Rectal smooth muscle tissue (tissue), 1 donor: ENCODE results near the gene APOBEC4.

Experiments used
- H3K27ac ChIP-seq: one replicate; pipeline ENCODE4 v1.7.0; 2013; ENCODE audit warnings: low read depth, low read length, inconsistent platforms
- H3K27me3 ChIP-seq: one replicate; pipeline ENCODE4 v1.7.0; 2013; ENCODE audit warnings: low read length; ENCODE audit not compliant: control insufficient read depth, insufficient read depth
- H3K36me3 ChIP-seq: one replicate; pipeline ENCODE4 v1.7.0; 2013; ENCODE audit warnings: low read length; ENCODE audit not compliant: control insufficient read depth, insufficient read depth
- H3K4me1 ChIP-seq: one replicate; pipeline ENCODE4 v1.7.0; 2013; ENCODE audit warnings: low read length; ENCODE audit not compliant: control insufficient read depth, insufficient read depth
- H3K4me3 ChIP-seq: one replicate; pipeline ENCODE4 v1.7.0; 2013; ENCODE audit warnings: low read length
- H3K9ac ChIP-seq: one replicate; pipeline ENCODE4 v1.7.0; 2013; ENCODE audit warnings: low read length

Gene APOBEC4

DNA sequence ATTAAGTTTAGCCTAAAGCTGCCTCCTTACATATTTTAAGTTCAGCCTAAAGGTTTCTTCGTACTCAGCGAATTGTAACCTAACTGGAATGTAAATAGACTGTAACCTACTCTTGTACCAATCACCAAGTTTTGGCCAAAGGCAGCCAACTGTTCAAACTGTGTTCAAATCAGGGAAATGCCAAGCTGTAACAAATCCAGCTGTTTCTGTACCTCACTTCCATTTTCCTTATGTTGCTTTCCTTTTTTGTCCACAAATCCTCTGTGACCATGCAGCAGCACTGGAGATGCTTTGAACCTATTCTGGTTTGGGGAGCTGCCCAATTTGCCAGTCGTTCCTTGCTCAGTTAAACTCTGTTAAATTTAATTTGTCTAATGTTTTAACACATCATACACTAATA is 3.2 kb upstream of the APOBEC4 start:
- peaks cover 3% of the 10 kb centered on the region for H3K4me1 ChIP-seq
- no peaks in the 10 kb centered on the region for H3K27me3 ChIP-seq
- H3K36me3 ChIP-seq: no peaks in the 10 kb centered on the region
- no peak overlapping the region for H3K9ac ChIP-seq
- H3K27ac ChIP-seq: no peak overlapping the region
- no peak overlapping the region for H3K4me3 ChIP-seq

DNA sequence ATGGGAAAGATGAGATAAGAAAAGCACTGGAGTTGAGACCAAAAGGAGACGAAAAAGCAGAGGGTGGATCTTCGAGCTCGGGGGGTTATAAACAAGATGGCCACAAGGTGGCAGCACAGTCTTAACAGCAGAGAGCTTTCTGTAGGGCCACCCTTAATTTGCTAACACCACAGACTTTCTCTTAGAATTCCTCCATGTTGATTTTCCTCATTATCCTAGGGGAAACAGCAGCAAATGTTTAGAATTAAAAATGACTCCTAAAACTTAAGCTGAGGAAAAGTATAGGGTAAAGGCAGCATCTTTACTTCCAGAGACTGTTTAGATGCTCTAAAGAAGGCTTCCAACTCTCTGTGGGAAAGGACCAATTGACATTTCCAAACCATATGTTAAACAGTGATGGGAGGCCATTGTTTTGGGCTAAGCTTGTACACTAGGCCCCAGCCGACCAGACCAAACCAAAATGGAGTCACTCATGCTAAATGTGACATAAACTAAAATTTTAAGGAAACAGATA is 2.5 kb upstream of the APOBEC4 start:
- no peak overlapping the region for H3K9ac ChIP-seq
- H3K36me3 ChIP-seq: no peaks in the 10 kb centered on the region
- H3K4me1 ChIP-seq: peaks cover 3% of the 10 kb centered on the region
- H3K4me3 ChIP-seq: no peak overlapping the region
- H3K27ac ChIP-seq: no peak overlapping the region
- H3K27me3 ChIP-seq: no peaks in the 10 kb centered on the region

DNA sequence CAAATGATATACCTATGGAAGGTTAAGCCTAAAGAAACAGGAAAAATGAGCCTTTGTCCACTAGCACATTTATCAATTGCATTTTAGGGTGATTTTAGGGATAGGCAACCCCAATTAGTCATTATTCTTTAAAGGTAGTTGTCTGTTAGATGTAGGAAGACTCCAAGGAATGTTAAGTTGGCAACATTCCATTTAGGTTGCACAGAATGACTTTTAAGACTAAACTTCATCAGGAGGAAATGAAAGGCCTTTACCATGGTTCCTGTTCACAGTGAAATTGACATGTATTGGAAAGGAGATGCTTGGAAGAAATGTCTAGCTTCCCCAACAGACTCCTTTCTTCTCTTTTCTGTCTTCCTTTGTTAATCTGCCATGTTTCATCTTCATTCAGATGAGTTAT is 1.6 kb upstream of the APOBEC4 start:
- H3K27me3 ChIP-seq: no peaks in the 10 kb centered on the region
- no peak overlapping the region for H3K27ac ChIP-seq
- H3K36me3 ChIP-seq: no peaks in the 10 kb centered on the region
- H3K4me3 ChIP-seq: no peak overlapping the region
- H3K9ac ChIP-seq: no peak overlapping the region
- H3K4me1 ChIP-seq: peaks cover 3% of the 10 kb centered on the region

DNA sequence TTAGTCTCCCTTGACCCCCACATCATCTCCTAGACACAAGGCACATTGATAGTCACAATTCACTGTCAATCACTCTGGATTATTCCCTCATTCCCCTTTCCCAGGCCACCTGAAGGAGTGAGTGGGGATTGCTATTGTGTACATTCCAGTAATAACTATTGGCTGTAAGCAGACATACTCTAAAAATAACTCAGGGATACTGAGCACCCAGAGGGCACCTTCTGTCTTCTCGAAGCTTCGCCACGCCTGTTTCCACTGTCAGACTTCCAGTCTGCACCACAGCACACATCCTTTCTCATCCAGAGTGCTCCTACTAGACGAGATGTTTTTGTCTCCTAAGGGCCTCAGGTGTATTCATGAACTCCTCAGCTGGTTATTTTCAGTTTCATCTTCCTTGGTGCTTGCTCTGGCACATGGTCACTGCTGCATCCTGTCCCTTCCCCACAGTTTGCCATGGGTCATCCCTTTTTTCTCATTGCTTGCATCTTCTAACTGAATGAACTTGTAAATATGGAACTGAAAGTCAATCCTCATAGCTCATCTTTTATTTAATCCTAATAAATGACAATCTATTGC is 848 bp upstream of the APOBEC4 start:
- Histone ChIP-seq H3K4me1 (peaks cover 3% of the 10 kb centered on the region), H3K4me3 (no peak overlapping the region), H3K27me3 (no peaks in the 10 kb centered on the region), H3K27ac (no peak overlapping the region), H3K36me3 (no peaks in the 10 kb centered on the region), H3K9ac (no peak overlapping the region)

DNA sequence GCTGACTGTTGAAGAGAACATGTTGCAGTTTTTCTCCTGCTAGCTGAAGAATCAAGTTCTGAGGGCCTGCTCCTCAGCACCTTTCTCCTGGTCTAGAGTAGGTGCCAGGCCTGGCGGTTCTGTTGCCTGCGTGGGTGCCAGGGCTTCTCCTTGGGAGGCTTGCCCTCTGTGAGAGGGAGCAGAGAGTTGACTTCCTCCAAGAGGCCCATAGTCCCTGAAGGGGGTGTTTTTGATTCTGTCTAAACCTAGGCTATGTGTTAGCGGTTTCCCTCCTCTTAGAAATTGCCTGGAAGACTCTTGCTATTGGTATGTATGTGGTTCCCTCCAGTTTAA is 312 bp upstream of the APOBEC4 start:
- Histone ChIP-seq H3K4me3 (no peak overlapping the region), H3K36me3 (no peaks in the 10 kb centered on the region), H3K9ac (no peak overlapping the region), H3K27me3 (no peaks in the 10 kb centered on the region), H3K4me1 (peaks cover 3% of the 10 kb centered on the region), H3K27ac (no peak overlapping the region)

DNA sequence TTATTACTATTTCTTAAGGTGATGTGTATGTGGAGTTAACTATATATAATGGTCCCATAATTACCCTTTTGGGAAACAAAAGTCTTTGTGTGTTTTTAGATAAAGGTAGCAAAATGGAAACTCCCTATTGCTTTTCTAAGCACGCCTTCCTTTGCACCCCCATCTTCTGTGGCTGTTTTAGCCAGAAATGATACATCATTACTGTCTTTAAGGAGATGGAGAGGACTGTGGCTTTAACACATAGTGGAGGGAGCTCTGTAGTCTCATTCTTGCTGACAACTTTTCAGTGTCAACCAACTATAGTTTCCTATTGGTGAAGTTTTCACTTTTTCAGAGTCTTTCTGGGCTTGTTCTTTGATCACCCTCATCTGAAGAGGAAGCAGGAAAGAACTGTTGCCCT is 1.0 kb downstream of the APOBEC4 start:
- Histone ChIP-seq H3K27ac (no peak overlapping the region), H3K4me1 (peaks cover 3% of the 10 kb centered on the region), H3K9ac (no peak overlapping the region)

DNA sequence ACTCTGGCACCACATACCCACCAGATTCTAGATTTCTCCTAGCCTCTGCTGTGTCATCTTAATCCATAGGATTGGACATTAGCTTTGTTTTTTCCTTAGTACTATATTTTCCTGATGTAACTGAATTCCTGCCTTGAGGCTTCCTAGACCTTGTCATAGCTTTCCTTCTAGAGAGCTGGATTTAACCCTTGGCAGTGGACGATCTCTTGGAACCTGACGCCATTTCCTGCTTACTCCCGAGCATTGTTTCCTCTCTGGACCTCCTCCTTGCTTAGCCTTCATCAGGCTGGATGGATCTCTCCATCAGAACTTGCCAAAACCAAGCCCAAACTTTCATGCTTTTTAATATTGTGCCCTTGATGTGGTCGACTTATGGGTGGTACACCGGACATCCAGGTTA is 1.5 kb downstream of the APOBEC4 start:
- H3K27me3 ChIP-seq: no peaks in the 10 kb centered on the region
- H3K4me3 ChIP-seq: no peak overlapping the region
- H3K9ac ChIP-seq: no peak overlapping the region
- H3K27ac ChIP-seq: no peak overlapping the region
- peaks cover 3% of the 10 kb centered on the region for H3K4me1 ChIP-seq
- no peaks in the 10 kb centered on the region for H3K36me3 ChIP-seq

More for the DNA sequence above, 1.0 kb downstream of the APOBEC4 start:
- H3K27me3 ChIP-seq: no peaks in the 10 kb centered on the region
- no peak overlapping the region for H3K4me3 ChIP-seq
- H3K36me3 ChIP-seq: no peaks in the 10 kb centered on the region

DNA sequence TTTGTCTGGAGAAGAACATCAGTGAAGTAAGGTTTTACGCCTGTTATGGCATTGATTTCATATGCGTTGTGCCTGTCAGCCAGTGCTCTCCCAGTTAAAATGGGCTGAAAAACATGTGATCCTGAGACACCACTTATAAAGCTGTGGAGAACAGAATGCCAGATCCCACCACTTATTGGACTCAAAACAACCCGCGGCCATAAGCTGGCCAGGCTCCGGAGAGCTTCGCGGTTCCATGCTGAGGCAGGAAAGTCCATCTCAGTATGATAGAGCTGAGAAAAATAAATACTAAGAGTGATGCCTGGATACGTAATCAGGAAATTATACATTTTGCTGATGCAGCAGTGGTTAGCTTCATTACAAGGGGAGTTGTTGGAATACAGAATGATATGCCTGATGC is 5.1 kb downstream of the APOBEC4 start:
- Histone ChIP-seq H3K27me3 (no peaks in the 10 kb centered on the region), H3K9ac (no peak overlapping the region), H3K4me1 (no peaks in the 10 kb centered on the region), H3K36me3 (no peaks in the 10 kb centered on the region), H3K27ac (no peak overlapping the region), H3K4me3 (no peak overlapping the region)

DNA sequence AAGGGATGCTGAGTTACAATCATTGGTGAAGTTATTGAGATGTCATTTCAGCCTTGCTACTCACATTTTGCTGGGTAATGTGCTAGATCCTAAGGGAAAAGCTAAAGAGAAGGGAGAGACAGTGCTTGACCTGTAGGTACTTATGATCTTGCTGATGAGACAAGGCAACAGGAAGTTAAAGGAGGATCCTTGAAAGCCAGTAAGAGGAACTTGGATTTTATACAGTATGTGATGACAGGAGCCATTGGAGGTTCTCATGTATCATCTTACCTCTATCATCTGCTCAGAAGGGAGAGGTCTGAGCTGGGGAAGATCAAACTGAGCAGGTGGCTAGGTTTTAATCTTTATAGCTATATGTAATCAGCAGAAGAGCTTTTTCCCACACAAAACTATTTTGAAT is 6.3 kb downstream of the APOBEC4 start:
- no peaks in the 10 kb centered on the region for H3K27me3 ChIP-seq
- no peaks in the 10 kb centered on the region for H3K36me3 ChIP-seq
- no peak overlapping the region for H3K9ac ChIP-seq
- H3K27ac ChIP-seq: no peak overlapping the region
- no peak overlapping the region for H3K4me3 ChIP-seq
- no peaks in the 10 kb centered on the region for H3K4me1 ChIP-seq

DNA sequence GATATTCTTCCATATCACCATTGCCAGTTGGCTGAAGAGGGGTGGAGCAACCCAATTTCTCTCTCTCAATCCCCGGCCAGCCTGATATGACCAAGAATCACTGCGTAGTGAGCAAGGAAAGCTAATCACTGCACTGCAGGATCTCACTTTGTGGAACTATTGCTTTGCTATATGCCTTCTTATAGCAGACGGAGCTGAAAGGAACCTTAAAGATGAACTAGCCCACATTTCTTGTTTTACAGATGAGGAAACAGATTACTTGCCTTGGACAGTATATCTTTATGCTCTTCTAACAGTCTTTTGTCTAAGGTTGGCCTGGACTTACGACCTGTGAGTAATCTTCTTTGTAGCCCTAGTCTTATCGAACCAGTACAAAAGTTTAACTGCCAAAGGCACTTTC is 7.6 kb downstream of the APOBEC4 start:
- Histone ChIP-seq H3K9ac (no peak overlapping the region), H3K4me3 (no peak overlapping the region), H3K27me3 (no peaks in the 10 kb centered on the region), H3K27ac (no peak overlapping the region), H3K36me3 (no peaks in the 10 kb centered on the region), H3K4me1 (no peaks in the 10 kb centered on the region)

DNA sequence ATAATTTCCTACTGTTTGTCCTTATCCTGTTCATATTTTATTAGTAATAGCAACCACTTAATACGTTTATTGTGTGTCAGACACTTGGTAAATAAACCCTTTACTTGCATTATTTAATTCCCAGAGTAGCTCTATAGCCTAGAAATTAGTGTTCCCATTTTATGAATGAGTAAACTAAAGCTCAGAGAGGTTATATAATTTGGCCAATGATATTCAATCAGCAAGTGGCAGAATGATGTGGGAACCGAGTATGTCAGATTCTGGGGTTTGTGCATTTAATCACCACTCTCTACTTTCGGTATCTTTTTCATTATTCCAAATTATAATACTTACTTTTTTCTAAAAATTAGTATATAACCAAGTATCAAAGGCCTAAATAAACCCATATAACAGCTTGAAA is 10.9 kb downstream of the APOBEC4 start:
- Histone ChIP-seq H3K4me1 (no peaks in the 10 kb centered on the region), H3K36me3 (no peaks in the 10 kb centered on the region), H3K27ac (no peak overlapping the region), H3K4me3 (no peak overlapping the region), H3K27me3 (no peaks in the 10 kb centered on the region), H3K9ac (no peak overlapping the region)

DNA sequence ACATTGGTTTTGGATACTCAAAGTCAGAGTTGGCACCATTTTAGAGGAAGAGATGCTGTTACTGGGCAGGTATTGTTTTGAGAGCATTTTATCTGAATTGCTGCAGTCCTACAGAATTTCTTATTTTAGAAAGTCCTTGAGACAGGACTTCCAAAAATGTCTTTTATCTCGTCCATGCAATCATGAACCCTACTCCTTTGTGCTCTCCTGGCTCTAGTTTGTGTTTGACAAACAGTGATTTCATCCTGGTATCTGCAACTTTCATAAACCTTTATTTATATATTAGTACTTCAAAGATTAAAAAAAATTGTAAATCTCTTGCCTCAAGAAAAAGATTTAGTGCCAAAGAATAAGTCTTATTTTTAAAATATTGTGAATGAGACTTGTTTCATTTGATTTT is 12.9 kb downstream of the APOBEC4 start:
- no peak overlapping the region for H3K4me3 ChIP-seq
- no peaks in the 10 kb centered on the region for H3K4me1 ChIP-seq
- no peak overlapping the region for H3K27ac ChIP-seq
- H3K36me3 ChIP-seq: no peaks in the 10 kb centered on the region
- no peak overlapping the region for H3K9ac ChIP-seq
- H3K27me3 ChIP-seq: no peaks in the 10 kb centered on the region

DNA sequence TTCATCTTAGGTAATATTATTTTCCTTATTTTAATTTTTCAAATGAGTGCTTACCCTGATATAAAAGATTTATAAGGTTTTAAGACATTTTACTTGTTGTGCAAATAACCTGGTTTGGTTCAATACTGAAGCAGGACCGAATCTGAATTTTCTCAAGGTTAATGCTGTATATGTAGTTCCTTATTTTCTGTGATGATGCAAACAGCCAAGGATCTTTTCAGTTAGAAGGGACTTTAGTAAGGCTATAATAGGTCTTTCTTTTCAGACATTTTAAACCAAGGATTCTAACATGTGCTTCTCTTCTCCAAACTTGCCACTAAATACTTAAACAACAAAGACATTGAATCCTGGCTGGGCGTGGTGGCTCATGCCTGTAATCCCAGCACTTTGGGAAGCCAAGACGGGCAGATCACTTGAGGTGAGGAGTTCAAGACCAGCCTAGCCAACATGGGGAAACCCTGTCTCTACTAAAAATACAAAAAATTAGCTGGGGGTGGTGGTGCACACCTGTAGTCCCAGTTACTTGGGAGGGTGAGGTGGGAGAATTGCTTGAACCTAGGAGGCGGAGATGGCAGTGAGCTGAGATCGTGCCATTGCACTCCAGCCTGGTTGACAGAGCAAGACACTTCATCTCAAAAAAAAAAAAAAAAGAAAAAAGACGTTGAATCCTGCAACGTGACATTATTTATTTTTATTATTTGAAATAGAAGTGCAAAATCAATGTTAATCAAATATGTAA is 14.3 kb downstream of the APOBEC4 start:
- Histone ChIP-seq H3K4me3 (no peak overlapping the region), H3K36me3 (no peaks in the 10 kb centered on the region), H3K4me1 (no peaks in the 10 kb centered on the region), H3K27me3 (no peaks in the 10 kb centered on the region), H3K9ac (no peak overlapping the region), H3K27ac (no peak overlapping the region)
